Right ventricle myocardium inferior (tissue), 1 donor: Measurements from ENCODE around the gene CAPN1. TPM values are rescaled to one million over a fixed set of nuclear protein-coding genes. Genes with fewer than 3 reads are reported as not detected.
"Not testable (repeated sequence)": the region's sequence is repeated elsewhere in the genome, so short reads cannot be mapped to it uniquely, and the experiment has no call there.

Experiments
- ATAC-seq: fragments of 200-7000 bp; cut with Tn5 transposase; one replicate; pipeline ENCODE4 v1.9.1; 2020; ENCODE audit warnings: mild to moderate bottlenecking, moderate library complexity
- DNase-seq: peaks from one replicate; pipeline ENCODE4 v3.0.0; 2021; ENCODE audit errors: missing footprints
- intact Hi-C: fragments of 100-400 bp; cut with DNase I; formaldehyde crosslinking; loops from one replicate; pipeline ENCODE4 v1.11.0; 2022
- total RNA-seq: library from RNA; stranded (reverse); fragmentation: NEBNext Ultra II Directional; extraction: Animal tissue kit (Norgen Biotek cat#: 25700); gene quantifications from one replicate; pipeline ENCODE4 v1.2.1, GENCODE V29; 2021
- donor health status: DM: no; HTN: yes; CAD: no; lungs with severe emphysema.

CAPN1 gene
- total RNA-seq, 1 donor from 2014 or later = 82.9 TPM

DNA sequence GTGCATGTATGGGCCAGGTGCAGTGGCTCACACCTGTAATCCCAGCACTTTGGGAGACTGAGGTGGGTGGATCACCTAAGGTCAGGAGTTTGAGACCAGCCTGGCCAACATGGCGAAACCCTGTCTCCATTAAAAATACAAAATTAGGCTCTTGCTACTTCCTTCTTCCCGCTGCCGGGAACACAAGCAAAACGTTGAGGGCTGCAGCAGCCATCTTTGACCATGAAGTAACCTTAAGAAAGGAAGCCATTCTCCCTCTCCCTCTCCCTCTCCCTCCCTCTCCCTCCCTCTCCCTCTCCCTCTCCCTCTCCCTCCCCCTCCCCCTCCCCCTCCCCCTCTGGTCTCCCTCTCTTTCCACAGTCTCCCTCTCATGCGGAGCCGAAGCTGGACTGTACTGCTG lies 56.6 kb downstream of the CAPN1 start:
- DNase-seq, intact Hi-C loops, ATAC-seq: not testable (repeated sequence)

DNA sequence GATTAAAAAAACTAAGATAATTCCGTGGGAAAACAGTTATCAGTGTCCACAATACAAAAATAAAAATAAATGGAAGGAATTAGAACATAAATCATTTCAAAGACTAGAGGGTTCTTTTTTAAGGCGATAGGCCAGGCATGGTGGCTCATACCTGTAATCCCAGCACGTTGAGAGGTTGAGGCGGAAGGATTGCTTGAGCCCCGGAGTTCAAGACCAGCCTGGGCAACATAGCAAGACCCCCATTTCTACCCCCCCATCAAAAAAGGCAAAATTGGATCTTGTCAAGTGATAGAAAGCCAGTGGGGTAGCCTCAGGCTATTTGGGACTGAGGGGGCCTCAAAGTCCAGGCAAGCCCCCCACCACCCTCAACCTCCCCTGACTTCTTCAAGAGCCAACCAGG lies 59.4 kb downstream of the CAPN1 start:
- intact Hi-C loops = no loop called here
- DNase-seq = no peak
- ATAC-seq = no peak

DNA sequence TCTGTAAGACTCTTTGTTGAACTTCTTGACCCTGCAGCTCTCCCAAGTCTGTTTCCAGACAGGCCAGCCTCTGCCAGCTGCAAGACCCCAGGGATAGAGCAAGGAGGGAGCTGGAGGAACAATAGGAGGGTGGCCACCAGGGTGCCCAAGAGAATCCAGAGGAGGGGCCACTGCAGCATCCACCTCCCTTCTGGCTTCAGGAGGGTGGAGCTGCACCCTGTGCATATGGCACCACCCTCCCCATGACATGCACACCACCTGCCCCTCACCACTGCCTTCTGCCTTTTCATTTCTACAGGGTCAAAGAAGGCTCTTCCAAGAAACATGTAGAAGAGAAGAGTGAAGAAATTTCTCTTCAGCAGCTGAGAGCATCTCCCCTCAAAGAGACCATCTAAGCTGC lies 60.0 kb downstream of the CAPN1 start:
- DNase-seq (no peak), ATAC-seq (no peak)
- intact Hi-C loops = no loop called here

- ATAC-seq (no peak), DNase-seq (no peak)
- intact Hi-C loops = no loop called here
Measured at GRCh38 chr11:65242389-65242788, 60.7 kb downstream of the CAPN1 start.

- intact Hi-C loops = no loop called here
Measured at GRCh38 chr11:65243797-65244196, 62.1 kb downstream of the CAPN1 start.

GRCh38 chr11:65245046-65245445 lies 63.3 kb downstream of the CAPN1 start:
- DNase-seq, ATAC-seq, intact Hi-C loops: not testable (repeated sequence)

More at GRCh38 chr11:65243797-65244196, 62.1 kb downstream of the CAPN1 start:
- DNase-seq (no peak), ATAC-seq (no peak)

GRCh38 chr11:65246506-65246905 lies 64.8 kb downstream of the CAPN1 start:
- ATAC-seq (no peak), DNase-seq (no peak)
- intact Hi-C loops = no loop called here

DNA sequence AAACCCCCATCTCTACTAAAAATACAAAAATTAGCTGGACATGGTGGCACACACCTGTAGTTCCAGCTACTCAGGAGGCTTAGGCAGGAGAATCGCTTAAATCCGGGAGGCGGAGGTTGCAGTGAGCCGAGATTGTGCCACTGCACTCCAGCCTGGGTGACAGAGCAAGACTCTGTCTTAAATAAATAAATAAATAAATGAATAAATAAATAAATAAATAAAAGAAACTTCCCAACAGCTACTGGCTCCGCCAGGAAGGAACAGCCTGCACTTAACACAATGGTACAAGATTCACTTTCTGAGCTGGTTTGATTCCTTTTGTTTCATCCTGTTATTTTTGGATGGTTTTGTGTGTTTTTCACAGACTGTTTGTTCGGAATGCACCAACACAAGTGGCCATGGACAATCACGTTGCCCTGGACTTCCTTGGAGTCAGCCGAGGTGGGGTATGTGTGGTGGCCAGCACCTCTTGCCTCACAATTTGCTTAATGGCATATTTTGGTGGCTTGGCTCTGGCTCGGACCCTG lies 66.5 kb downstream of the CAPN1 start:
- ATAC-seq, intact Hi-C loops, DNase-seq: not testable (repeated sequence)

DNA sequence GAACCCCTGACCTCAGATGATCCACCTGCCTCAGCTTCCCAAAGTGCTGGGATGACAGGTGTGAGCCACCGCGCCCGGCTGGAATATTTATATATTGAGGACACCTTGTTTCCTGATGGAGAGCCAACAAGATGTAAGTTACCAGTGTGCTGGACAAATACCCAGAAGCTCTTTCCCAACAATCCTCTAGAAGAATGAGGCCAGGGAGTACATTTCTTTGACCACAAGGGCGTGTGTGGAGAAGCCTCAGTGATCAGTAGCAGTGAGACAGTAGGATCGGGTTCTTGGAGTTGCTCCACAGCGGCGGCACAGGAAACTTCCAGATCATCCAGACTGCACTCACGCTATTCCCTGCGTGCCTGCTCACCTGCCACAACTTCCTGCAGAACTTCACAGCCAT lies 69.7 kb downstream of the CAPN1 start:
- ATAC-seq = no peak
- intact Hi-C loops = no loop called here

GRCh38 chr11:65254724-65255123 lies 73.0 kb downstream of the CAPN1 start:
- ATAC-seq (no peak), DNase-seq (no peak)
- intact Hi-C loops = no loop called here

More for the DNA sequence above, 69.7 kb downstream of the CAPN1 start:
- no peak for DNase-seq

DNA sequence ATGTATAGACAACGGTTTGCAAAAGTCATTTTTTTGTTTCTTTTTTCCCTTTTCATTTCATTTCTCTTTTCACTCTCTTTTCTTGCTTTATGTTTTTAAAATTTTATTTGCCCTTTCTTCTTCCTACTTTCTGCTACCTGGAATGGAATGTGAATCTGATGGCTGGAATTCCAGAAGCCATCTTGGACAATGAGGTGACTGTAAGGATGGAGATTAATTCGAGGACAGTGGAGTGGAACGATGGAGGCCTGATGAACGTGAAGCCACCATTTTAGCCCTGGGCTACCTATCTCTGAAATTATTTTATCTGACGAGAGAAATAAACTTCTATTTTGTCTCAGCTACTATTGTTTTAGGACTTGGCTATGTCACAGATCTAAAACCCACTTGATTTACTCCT lies 77.3 kb downstream of the CAPN1 start:
- intact Hi-C loops = no loop called here
- no peak for ATAC-seq
- no peak for DNase-seq

GRCh38 chr11:65260302-65260701 lies 78.6 kb downstream of the CAPN1 start:
- intact Hi-C loops = loop anchor here (5.0 kb wide), 1 partner anchor 148 kb away; the partner anchor contains the start of gene TM7SF2

DNA sequence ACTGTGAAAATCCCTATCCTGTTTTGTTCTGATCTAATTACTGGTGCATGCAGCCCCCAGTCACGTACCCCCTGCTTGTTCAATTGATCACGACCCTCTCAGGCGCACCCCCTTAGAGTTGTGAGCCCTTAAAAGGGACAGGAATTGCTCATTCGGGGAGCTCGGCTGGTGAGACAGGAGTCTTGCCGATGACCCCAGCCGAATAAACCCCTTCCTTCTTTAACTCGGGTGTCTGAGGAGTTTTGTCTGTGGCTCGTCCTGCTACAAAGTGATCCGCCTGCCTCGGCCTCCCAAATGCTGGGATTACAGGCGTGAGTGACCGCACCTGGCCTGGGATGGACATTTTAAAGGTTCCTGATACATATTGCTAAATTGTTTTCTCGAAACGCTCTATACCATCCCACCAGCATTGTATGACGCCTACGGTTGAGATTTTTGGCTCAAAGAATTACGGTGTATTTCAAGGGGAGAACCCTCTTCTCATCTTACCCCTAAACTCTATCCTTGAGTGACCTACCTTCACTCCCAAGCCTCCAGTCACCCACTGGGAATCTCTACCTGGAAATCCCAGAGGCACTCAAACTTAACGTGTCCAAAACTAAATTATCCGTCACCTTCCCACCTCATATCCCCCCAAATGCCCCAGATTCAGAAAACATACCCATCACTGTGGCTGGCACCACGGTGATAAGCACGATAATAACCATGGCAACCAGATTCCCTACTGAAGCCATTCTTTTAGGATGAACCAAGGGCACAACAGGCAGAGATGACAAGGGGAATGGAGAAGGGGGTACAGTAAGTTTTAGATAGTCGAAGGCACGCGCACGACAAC lies 79.2 kb downstream of the CAPN1 start:
- intact Hi-C loops = loop anchor here (5.0 kb wide), 1 partner anchor 149 kb away; the partner anchor contains the start of gene TM7SF2
- DNase-seq (no peak), ATAC-seq (no peak)

More at GRCh38 chr11:65260302-65260701, 78.6 kb downstream of the CAPN1 start:
- ATAC-seq (no peak), DNase-seq (no peak)

Other genes starting within 250 kb of the CAPN1 start
- not detected for gene GPHA2, start 246.0 kb upstream of the CAPN1 start, total RNA-seq
- gene MAJIN, start 209.8 kb upstream of the CAPN1 start, total RNA-seq = not detected
- gene BATF2, start 185.0 kb upstream of the CAPN1 start, total RNA-seq = 1.5 TPM
- 131 TPM for gene ARL2, start 167.8 kb upstream of the CAPN1 start, total RNA-seq
- 18.3 TPM for gene SNX15, start 154.5 kb upstream of the CAPN1 start, total RNA-seq
- 7.5 TPM for gene SAC3D1, start 140.7 kb upstream of the CAPN1 start, total RNA-seq
- 3.4 TPM for gene NAALADL1, start 123.4 kb upstream of the CAPN1 start, total RNA-seq
- gene CDCA5, start 97.9 kb upstream of the CAPN1 start, total RNA-seq = 1.7 TPM
- 25.0 TPM for gene ZFPL1, start 97.7 kb upstream of the CAPN1 start, total RNA-seq
- 95.2 TPM for gene VPS51, start 85.7 kb upstream of the CAPN1 start, total RNA-seq
- gene TM7SF2, start 70.1 kb upstream of the CAPN1 start, total RNA-seq = 53.1 TPM
- 5.8 TPM for gene ZNHIT2, start 64.2 kb upstream of the CAPN1 start, total RNA-seq
- 714 TPM for gene FAU, start 59.8 kb upstream of the CAPN1 start, total RNA-seq
- gene MRPL49, start 59.6 kb upstream of the CAPN1 start, total RNA-seq = 35.8 TPM
- 27.1 TPM for gene SYVN1, start 47.4 kb upstream of the CAPN1 start, total RNA-seq
- gene SPDYC, start 11.7 kb upstream of the CAPN1 start, total RNA-seq = not detected
- gene POLA2, start 80.0 kb downstream of the CAPN1 start, total RNA-seq = 2.9 TPM
- 16.7 TPM for gene CDC42EP2, start 132.9 kb downstream of the CAPN1 start, total RNA-seq
- 51.6 TPM for gene DPF2, start 151.9 kb downstream of the CAPN1 start, total RNA-seq
- 0.54 TPM for gene TIGD3, start 172.8 kb downstream of the CAPN1 start, total RNA-seq
- 5.6 TPM for gene SLC25A45, start 200.7 kb downstream of the CAPN1 start, total RNA-seq
- 8.2 TPM for gene FRMD8, start 204.7 kb downstream of the CAPN1 start, total RNA-seq
- gene NEAT1, start 240.9 kb downstream of the CAPN1 start, total RNA-seq = 457 TPM